SH-SY5Y (cell line): Measurements from ENCODE around the gene PKNOX2.

Source experiments
- GATA2 ChIP-seq: IDR thresholded peaks from 2 replicates; pipeline ENCODE4 v1.6.1; 2011; ENCODE audit warnings: mild to moderate bottlenecking, low read depth, low read length
- GATA3 ChIP-seq: IDR thresholded peaks from 2 replicates; pipeline ENCODE4 v1.6.1; 2011; ENCODE audit warnings: low read depth, mild to moderate bottlenecking, low read length, moderate library complexity

The PKNOX2 gene

DNA sequence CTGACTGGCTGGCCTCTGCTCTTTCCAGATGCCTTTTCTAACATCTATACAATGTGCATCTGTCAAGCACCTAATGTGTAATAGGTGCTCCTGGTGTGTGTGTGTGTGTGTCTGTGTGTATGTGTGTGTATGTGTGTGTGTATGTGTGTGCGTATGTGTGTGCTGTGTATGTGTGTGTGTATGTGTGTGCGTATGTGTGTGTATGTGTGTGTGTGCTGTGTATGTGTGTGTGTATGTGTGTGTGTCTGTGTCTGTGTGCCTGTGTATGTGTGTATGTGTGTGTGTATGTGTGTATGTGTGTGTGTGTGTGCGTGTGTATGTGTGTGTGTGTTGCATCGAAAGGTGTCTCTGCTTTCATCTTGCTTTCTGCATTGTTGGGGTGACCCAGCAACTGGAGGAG is 57.9 kb downstream of the PKNOX2 start:
- TF ChIP-seq GATA2: no peak
- no peak for TF ChIP-seq GATA3

DNA sequence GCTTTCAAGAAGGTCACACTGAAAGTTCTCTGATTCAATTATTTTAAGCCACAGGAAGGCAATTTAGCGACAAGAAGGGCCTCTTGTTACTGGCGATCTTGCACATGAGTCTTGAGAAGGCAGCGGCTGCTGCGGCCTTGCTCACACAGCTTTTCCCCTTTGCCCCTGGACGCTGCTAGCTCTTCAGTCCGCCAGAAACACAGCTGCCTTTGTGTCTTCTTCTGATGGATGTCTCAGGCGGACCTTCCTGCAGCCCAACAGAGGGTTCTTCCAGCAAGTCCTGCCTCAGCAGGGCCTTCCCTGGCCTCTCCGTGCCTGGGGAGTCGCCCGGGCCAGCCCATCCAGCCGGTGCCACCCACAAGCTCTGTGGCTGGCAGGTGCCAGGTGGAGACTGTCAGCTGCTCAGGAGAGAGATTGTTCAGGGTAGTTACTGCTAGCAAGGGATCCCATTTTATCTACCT is 59.4 kb downstream of the PKNOX2 start:
- TF ChIP-seq GATA3 (no peak), GATA2 (no peak)

DNA sequence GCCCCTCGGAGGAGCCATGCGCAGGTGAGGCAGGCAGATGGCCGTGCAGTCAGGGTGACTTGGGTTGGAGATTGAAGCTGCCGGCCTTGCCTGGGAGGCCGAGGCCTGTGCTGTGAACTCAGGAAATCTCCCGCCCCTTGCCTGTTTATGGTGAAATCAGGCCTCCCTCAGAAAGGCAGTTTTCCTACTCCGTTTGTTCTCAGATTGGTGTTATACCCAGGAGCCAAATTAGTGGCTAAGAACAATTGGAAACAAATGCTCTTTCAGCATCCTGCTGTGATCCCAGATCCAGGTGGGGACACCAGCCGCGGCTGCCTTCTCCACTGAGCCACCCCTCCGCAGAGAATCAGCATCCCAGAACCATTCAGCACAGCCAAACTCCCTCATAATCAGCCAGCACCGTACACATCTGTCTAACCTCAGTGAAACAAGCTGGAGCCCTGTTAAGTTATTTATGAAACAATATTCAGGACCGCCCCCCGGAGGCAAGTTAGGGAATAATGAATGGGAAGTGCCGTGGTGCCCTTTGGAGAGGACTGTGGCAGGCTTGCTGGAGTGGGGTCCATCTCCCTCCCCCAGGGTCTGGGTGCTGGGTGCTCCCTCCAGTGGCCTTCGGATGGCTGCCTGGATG is 60.0 kb downstream of the PKNOX2 start:
- TF ChIP-seq GATA2 (no peak), GATA3 (no peak)

DNA sequence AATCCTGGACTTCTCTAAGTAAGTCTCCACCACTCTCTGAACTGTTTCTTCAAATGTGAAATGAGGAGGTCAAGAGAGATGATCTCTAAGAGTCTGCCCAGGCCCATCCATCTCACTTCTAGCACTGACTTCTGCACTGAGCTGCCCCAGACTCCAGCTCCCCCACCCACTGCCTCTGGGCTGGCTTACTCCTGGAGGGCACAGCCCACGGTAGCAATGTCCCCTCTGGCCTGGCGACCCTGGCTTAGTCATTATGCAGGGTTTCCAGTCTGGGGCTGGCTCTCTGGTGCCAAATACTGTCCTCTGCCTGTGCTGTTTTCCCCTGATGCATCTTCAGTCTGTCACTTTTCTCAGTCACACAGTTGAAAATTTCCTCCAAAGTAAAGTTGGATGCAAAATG is 60.9 kb downstream of the PKNOX2 start:
- no peak for TF ChIP-seq GATA3
- TF ChIP-seq GATA2: no peak

DNA sequence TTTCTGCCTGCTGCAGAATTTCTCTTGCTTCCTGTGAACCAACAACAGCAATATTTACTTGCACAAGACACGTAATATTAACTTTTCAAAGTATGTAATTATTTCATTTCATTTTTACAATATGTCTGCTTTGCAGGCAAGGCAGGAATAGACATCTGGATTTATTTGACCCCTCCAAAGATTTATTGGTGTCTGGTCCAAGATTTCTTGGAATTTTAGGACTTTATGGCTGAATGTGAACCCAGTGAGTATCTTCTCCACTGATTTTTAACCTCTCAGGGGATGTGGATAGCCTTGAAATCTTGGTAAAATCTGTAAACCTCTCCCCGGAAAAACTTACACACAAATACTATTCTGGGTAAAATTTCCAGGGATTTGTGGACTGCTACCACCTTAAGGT is 61.5 kb downstream of the PKNOX2 start:
- TF ChIP-seq GATA3 (no peak), GATA2 (no peak)

DNA sequence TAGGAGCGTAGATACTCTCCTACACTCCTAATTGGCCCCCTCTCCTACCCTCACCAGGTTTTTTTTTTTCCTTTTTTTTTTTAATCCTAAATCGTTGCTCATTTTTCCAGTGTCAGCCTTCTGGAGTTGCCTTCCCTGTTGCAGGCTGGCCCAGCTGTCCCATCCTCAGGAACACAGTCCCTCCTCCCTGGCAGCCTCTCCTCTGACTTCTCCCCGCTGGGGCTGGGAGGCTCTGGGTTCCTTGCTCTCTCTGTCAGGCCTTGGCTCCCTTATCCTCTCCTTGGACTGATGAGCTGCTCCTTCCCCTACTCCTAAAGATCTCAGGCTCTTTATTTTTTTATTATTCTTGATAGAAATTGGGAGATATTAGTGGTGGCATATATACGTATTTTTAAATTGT is 62.2 kb downstream of the PKNOX2 start:
- TF ChIP-seq GATA3: no peak
- TF ChIP-seq GATA2: no peak

DNA sequence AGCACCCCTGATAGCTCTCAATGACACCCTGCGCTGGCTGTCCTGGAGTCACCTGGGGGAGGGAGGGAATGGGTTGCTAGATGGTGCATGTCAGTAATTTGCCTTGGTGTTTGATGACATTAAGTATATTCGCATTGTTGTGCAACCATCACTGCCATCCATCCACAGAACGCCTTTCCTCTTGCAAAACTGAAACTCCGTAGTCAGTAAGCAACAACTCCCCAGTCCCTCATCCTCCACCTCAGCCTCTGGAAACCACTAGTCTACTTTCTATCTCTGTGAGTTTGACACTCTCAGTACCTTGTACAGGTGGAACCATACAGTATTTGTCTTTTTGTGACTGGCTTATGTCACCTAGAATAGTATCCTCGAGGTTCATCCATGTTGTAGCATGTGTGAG is 62.6 kb downstream of the PKNOX2 start:
- TF ChIP-seq GATA2 (no peak), GATA3 (no peak)

DNA sequence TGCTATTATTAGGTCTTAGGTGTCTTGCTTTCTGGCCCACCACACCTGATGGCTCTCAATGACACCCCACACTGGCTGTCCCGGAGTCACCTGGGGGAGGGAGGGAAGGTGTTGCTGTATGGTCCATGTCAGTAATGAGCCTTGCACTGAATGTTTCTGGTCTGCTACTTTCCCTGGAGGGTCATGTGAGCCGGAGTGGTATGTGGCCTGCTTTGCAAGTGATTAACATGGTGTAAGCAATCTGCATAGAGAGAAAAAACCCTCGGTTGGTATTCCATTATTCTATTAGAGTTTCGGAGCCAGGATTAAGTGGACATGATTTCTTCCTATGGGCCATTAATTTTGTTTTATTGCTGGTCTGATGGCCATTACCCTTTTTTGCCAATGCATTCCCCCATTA is 63.9 kb downstream of the PKNOX2 start:
- TF ChIP-seq GATA3: no peak
- no peak for TF ChIP-seq GATA2

DNA sequence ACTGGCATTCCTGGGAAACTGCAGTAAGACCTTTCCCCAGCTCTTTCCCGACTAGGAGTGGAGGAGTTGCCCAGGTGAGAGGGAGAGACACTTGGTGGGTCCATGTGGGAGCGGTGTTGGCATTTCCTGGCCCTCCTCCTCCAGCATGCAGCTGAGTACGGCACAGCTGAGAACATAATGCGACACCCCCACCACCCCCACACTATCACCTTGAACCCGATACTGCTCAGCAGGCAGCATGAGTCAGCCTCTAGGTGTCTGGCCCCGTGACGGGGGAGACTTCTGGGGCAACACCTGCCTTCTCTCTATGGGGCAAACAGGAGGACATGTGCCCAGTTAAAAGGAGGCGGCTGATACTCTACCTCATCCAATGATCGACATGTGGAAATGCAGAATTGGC is 64.4 kb downstream of the PKNOX2 start:
- no peak for TF ChIP-seq GATA2
- no peak for TF ChIP-seq GATA3

DNA sequence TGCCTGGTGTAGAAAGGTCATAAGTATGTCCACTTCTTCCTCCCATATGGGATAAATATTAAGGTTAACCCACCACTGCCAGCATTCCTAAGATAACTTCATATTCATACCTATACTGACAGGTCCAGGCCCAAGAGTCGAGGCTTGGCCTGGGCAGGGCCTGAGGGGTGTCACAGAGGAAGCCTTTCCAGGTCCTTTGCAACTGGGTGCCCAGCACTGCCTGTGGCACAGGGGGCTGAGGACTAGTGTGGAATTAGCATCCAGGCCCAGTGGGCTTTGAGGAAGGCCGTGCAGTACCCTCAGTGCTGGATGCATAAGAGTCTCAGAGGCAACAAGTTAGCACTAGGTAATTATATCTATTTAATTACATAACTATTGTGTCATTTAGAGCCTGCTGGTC is 65.4 kb downstream of the PKNOX2 start:
- TF ChIP-seq GATA2 (no peak), GATA3 (no peak)

DNA sequence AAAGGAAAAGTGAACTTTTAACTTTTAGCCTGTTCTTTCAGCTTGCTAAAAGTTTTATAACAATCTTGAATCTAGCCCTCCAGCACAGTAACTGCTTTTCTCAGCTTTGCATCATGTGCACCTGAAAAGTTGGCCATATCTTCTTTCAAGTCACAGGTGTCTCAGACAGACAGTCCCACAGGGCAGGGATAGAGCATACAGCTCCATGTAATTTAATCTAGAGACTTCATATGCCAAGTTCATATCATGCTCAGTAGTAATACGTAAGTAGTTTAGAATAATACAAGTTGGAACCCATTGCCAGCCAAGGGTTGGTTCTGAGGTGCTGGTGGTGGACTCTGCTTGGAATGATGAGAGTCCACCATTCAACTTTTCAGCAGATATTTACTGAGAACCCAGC is 68.6 kb downstream of the PKNOX2 start:
- TF ChIP-seq GATA3: no peak
- no peak for TF ChIP-seq GATA2

DNA sequence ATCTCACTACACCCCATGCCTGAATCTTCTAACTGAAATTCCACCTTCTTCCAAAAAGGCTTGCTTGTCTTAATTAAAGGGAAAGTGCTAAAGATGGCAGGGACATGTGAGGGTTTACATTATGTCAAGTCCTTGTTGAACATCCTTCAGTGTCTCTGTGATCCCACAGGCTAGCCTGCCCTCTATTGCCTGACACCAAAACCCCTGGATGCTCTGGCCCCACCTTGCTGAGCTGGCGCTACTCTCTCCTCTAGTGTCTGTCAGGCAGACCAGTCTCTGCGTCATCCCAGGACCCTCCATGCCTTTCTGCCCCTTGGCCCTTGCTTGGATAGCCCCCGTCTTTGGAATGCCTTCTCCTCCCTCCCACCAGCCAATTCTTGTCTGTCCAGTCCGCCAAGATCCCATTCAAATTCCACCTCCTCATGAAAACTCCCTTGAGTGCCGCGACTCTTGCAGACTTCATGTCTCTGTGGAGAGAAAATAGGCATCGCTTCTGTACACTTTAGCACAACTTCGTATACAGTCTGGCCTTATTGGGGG is 69.3 kb downstream of the PKNOX2 start:
- TF ChIP-seq GATA3: no peak

DNA sequence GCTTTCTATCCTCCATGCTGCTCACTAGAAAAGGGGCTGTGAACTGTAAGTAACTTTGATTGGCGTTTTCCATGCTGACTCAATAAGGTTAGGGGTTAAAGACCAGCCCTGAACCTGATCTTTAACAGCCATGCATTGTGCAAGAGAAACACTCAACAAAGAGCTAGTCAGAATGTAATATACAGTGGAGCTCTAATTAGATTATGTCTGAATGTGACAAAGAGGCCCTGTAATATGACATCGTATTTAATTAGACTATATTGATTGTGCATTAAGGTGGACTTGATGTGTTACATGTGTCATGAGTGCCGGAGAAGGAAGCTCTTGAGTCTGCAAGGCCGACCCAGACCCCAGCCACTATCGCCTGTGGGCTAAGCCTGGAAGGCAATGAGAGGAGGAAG is 70.5 kb downstream of the PKNOX2 start:
- TF ChIP-seq GATA3 (no peak), GATA2 (no peak)

DNA sequence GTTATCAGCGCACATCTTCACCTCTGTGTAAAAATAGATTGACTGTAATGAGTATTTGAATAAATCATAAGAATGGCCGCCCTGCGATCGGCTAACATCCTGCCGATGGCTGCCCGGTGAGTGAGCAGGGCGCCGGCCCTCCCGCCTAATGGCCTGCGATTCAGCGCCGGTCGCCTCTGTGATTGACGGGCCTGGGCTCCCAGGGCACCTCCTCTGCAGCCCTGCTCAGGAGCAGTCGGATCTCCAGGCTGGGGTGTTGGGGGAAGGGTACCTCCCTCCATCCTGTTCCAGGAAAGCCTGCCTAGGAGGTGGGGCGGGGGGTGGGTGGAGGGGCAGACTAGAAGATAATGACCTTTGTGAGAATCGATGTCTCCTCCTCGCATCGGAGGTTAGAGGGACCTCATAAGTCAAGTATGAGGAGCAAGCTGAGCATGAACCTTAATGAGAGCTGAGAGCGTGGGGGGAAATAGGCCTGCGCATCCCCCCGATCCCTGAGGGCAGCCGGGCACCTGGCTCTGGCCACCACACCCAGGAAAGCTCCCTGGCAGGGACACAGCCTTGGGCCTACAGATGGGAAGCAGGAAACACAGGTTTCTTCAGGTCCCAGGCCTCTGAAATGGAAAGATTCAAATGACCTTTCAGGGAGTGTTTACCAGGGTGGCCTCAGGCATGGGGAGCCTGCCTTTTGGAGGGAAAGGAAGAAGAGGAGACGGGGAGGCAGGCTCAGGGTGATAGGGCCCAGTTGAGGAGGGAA is 71.7 kb downstream of the PKNOX2 start:
- no peak for TF ChIP-seq GATA2
- no peak for TF ChIP-seq GATA3
